GM19328 (cell line): ENCODE measurements around the gene SGSM1.

Experiments used
- ATAC-seq: cut with Tn5 transposase; IDR thresholded peaks from one replicate; pipeline ENCODE4 v1.9.1; 2021; ENCODE audit warnings: mild to moderate bottlenecking, moderate library complexity; ENCODE audit not compliant: unreplicated experiment

The SGSM1 gene

GRCh38 chr22:24947881-24948280 lies 141.9 kb downstream of the SGSM1 start:
- ATAC-seq, result no peak

GRCh38 chr22:24948356-24949202 lies 142.6 kb downstream of the SGSM1 start:
- no peak for ATAC-seq

- no peak for ATAC-seq
Measured at GRCh38 chr22:24950272-24950902, 144.4 kb downstream of the SGSM1 start.

- no peak for ATAC-seq
Measured at GRCh38 chr22:24951942-24952836, 146.2 kb downstream of the SGSM1 start, which contains the start of gene KIAA1671. Gene KIAA1671, plus strand, starts transcription at chr22:24952716. Its CDS starts 75,284 bp downstream, at chr22:25028000.

- ATAC-seq, result no peak
Measured at GRCh38 chr22:24952837-24953383, 146.9 kb downstream of the SGSM1 start.

- no peak for ATAC-seq
Measured at GRCh38 chr22:24953384-24954113, 147.5 kb downstream of the SGSM1 start.

- ATAC-seq, result no peak
Measured at GRCh38 chr22:24954114-24954463, 148.1 kb downstream of the SGSM1 start.

- ATAC-seq, result no peak
Measured at GRCh38 chr22:24954856-24955255, 148.8 kb downstream of the SGSM1 start.

- no peak for ATAC-seq
Measured at GRCh38 chr22:24957043-24957442, 151.0 kb downstream of the SGSM1 start.

- no peak for ATAC-seq
Measured at GRCh38 chr22:24961217-24961844, 155.3 kb downstream of the SGSM1 start.

GRCh38 chr22:24962094-24962493 lies 156.1 kb downstream of the SGSM1 start:
- no peak for ATAC-seq

GRCh38 chr22:24962835-24963234 lies 156.8 kb downstream of the SGSM1 start:
- no peak for ATAC-seq

GRCh38 chr22:24964441-24964840 lies 158.4 kb downstream of the SGSM1 start:
- no peak for ATAC-seq

- no peak for ATAC-seq
Measured at GRCh38 chr22:24965822-24966626, 160.0 kb downstream of the SGSM1 start.

- no peak for ATAC-seq
Measured at GRCh38 chr22:24968066-24968561, 162.1 kb downstream of the SGSM1 start.

- ATAC-seq, result no peak
Measured at GRCh38 chr22:24969560-24970301, 163.7 kb downstream of the SGSM1 start.

- no peak for ATAC-seq
Measured at GRCh38 chr22:24972369-24972768, 166.4 kb downstream of the SGSM1 start.

GRCh38 chr22:24973872-24974271 lies 167.9 kb downstream of the SGSM1 start:
- ATAC-seq, result no peak
